ENCODE results near the gene GNG4.
"Not testable (repeated sequence)": the region's sequence is repeated elsewhere in the genome, so short reads cannot be mapped to it uniquely, and the experiment has no call there.

GNG4 gene

GRCh38 chr1:235552146-235552716 is 97.4 kb downstream of the GNG4 start:
- H3K4me3 ChIP-seq (ENCODE audit: low read depth, low read length), result no peak overlapping the region
- no peak for TF ChIP-seq CTCF (IDR thresholded peaks at IDR 0.05; ENCODE audit: low read depth, low read length)

GRCh38 chr1:235549351-235550139 is 100.0 kb downstream of the GNG4 start:
- H3K4me3 ChIP-seq (ENCODE audit: low read depth, low read length), result no peak overlapping the region

DNA sequence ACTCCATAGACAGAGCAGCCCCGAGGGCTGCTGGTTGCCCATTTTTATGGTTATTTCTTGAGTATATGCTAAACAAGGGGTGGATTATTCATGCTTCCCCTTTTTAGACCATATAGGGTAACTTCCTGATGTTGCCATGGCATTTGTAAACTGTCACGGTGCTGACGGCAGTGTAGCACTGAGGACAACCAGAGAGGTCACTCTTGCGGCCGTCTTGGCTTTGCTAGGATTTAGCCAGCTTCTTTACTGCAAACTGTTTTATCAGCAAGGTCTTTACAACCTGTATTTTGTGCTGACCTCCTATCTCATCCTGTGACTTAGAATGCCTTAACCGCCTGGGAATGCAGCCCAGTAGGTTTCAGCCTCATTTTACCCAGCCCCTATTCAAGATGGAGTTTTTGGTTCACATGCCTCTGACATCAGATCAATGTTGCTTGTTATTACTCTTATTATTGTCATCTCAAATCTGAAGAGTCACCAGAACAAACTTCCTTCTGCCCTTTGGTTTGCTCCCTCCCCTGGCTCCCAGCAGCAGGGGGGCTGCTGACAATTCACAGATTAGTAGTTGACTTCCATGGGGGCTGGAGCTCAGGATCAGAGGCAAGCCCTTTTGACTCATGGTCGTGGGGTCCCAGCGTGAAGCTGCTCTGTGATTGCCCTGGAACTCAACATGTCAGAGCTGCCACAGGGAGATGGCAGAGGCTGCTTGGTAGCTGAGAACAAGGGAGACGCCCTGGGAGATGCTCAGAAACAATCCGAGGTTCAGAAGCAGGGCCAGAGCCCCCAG is 103.0 kb downstream of the GNG4 start:
- H3K4me3 ChIP-seq (ENCODE audit: low read depth, low read length), result not testable (repeated sequence)

More at GRCh38 chr1:235549351-235550139, 100.0 kb downstream of the GNG4 start:
- no peak for TF ChIP-seq CTCF (IDR thresholded peaks at IDR 0.05; ENCODE audit: low read depth, low read length)

GRCh38 chr1:235545292-235545930 is 104.2 kb downstream of the GNG4 start:
- no peak overlapping the region for H3K4me3 ChIP-seq (ENCODE audit: low read depth, low read length)
- TF ChIP-seq CTCF (IDR thresholded peaks at IDR 0.05; ENCODE audit: low read depth, low read length), result no peak

DNA sequence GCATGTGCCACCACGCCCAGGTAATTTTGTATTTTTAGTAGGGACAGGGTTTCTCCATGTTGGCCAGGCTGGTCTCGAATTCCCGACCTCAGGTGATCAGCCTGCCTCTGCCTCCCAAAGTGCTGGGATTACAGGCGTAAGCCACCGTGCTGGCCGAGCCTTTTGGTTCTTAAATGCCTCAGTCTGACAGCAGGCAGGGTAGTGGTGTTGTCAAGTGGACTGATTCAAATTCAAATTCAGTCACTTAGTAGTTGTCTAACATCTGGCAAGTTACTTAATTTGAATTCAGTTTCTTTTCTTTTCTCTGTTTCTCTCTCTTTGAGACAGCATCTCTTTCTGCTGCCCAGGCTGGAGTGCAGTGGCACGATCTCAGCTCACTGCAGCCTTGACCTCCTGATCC is 106.7 kb downstream of the GNG4 start:
- H3K4me3 ChIP-seq (ENCODE audit: low read depth, low read length), result not testable (repeated sequence)

- H3K4me3 ChIP-seq (ENCODE audit: low read depth, low read length), result no peak overlapping the region
- no peak for TF ChIP-seq CTCF (IDR thresholded peaks at IDR 0.05; ENCODE audit: low read depth, low read length)
Observed at GRCh38 chr1:235533476-235534168, 116.0 kb downstream of the GNG4 start.

- TF ChIP-seq CTCF (IDR thresholded peaks at IDR 0.05; ENCODE audit: low read depth, low read length), result no peak
- H3K4me3 ChIP-seq (ENCODE audit: low read depth, low read length), result no peak overlapping the region
Observed at GRCh38 chr1:235532360-235532759, 117.2 kb downstream of the GNG4 start.

Data from WI38 (cell line).